Endothelial cell of umbilical vein (primary cell): ENCODE data around the gene NPIPA8. TPM values are rescaled to one million over a fixed set of nuclear protein-coding genes. Genes with fewer than 3 reads are reported as not detected.
"Not testable (repeated sequence)": the region's sequence is repeated elsewhere in the genome, so short reads cannot be mapped to it uniquely, and the experiment has no call there.

Source experiments
- Bru-seq: library from RNA; stranded (reverse); fragments of 400-500 nt; gene quantifications from one replicate; lab custom pipeline; 2021; lab: Mats Ljungman, UMichigan
- BruChase-seq, 2 experiments: library from RNA; stranded (reverse); fragments of 400-500 nt; gene quantifications; one replicate each; lab custom pipeline; 2021; lab: Mats Ljungman, UMichigan
- BruUV-seq: library from RNA; stranded (reverse); fragments of 400-500 nt; replicated peaks from 2 replicates; lab custom pipeline; 2021; lab: Mats Ljungman, UMichigan
- CTCF ChIA-PET: fragments of 300-600, 350-600 bp; sonication (Branson Sonifier 250); formaldehyde crosslinking; loops from one replicate; lab custom pipeline; 2021; ENCODE audit warnings: antibody characterized with exemption, inconsistent platforms; lab: Charles Lee
- POLR2A ChIA-PET: fragments of 300-600, 350-600 bp; sonication (Branson Sonifier 250); formaldehyde crosslinking; loops from one replicate; lab custom pipeline; 2021; ENCODE audit warnings: antibody characterized with exemption, inconsistent platforms; lab: Charles Lee
- DNase-seq: peaks from one replicate; pipeline ENCODE4 v3.0.0-alpha.2; 2011; ENCODE audit warnings: low read depth, low spot score
- FAIRE-seq: peaks from 2 replicates; lab custom pipeline; 2011; peaks lifted over from hg19 to GRCh38; lab: Jason Lieb, UNC
- H2AFZ ChIP-seq: 2 replicates; pipeline ENCODE4 v1.6.0; 2012; ENCODE audit warnings: low read depth, low read length, control low read depth, inconsistent platforms
- H3K27ac ChIP-seq: 2 replicates; pipeline ENCODE4 v1.5.1; 2011; ENCODE audit warnings: low read depth, mild to moderate bottlenecking, control low read depth, low read length, moderate library complexity; ENCODE audit not compliant: insufficient read depth
- H3K27me3 ChIP-seq, 2 experiments: 2 replicates each; pipeline versions ENCODE4 v1.6.0 to v1.6.1; 2011; ENCODE audit warnings: low read length in 2 of 2, mixed read lengths in 1 of 2; ENCODE audit not compliant: control insufficient read depth in 2 of 2, insufficient read depth in 2 of 2
- H3K36me3 ChIP-seq, 2 experiments: 2 replicates in 1 of 2; 3 replicates in 1 of 2; pipeline ENCODE4 v1.5.1; 2011; ENCODE audit warnings: low read length in 2 of 2, mild to moderate bottlenecking in 1 of 2, moderate library complexity in 1 of 2; ENCODE audit not compliant: control insufficient read depth in 2 of 2, insufficient read depth in 2 of 2; ENCODE audit errors: extremely low read depth in 1 of 2
- H3K4me1 ChIP-seq: 3 replicates; pipeline ENCODE4 v1.5.1; 2011; ENCODE audit warnings: mild to moderate bottlenecking, low read length; ENCODE audit not compliant: control insufficient read depth, insufficient read depth; ENCODE audit errors: extremely low read depth
- H3K4me2 ChIP-seq: 2 replicates; pipeline ENCODE4 v1.6.1; 2011; ENCODE audit warnings: low read length, control low read depth, mixed read lengths; ENCODE audit not compliant: insufficient read depth
- H3K4me3 ChIP-seq, 3 experiments: fragments of 200-600 bp in 1 of 3; sonication (generic), shearing (Covaris generic) in 1 of 3; replicated peaks in 1 of 3; 2 replicates each; pipeline ENCODE4 v1.5.1; 2011 to 2016; ENCODE audit warnings: control low read depth in 3 of 3, low read length in 3 of 3, mild to moderate bottlenecking in 2 of 3, inconsistent platforms in 1 of 3, low read depth in 1 of 3, moderate library complexity in 1 of 3; ENCODE audit not compliant: insufficient read depth in 1 of 3
- H3K79me2 ChIP-seq: 2 replicates; pipeline ENCODE4 v1.6.0; 2012; ENCODE audit warnings: low read length, inconsistent platforms; ENCODE audit not compliant: control insufficient read depth, insufficient read depth
- H3K9ac ChIP-seq: replicated peaks from 2 replicates; pipeline ENCODE3; 2011; ENCODE audit warnings: low read length, control low read depth; ENCODE audit not compliant: insufficient read depth; ENCODE audit errors: extremely low read depth
- H3K9me1 ChIP-seq: replicated peaks from 3 replicates; pipeline ENCODE4 v1.6.0; 2011; ENCODE audit warnings: mild to moderate bottlenecking, low read length; ENCODE audit not compliant: control insufficient read depth, insufficient read depth; ENCODE audit errors: extremely low read depth
- H3K9me3 ChIP-seq: replicated peaks from 2 replicates; pipeline ENCODE4 v1.5.1; 2012; ENCODE audit warnings: low read length, inconsistent platforms; ENCODE audit not compliant: control insufficient read depth, insufficient read depth
- H4K20me1 ChIP-seq: replicated peaks from 2 replicates; pipeline ENCODE3; 2011; ENCODE audit warnings: mild to moderate bottlenecking, low read length; ENCODE audit not compliant: control insufficient read depth, insufficient read depth; ENCODE audit errors: extremely low read depth
- dilution Hi-C: fragments of 300-500 bp; cut with MboI; formaldehyde crosslinking; loops from one replicate; pipeline ENCODE4 v1.15.0; 2019; ENCODE audit warnings: low sequenced_read_pairs; ENCODE audit not compliant: extremely low pct_ligation_motif_present
- intact Hi-C: fragments of 100-400 bp; cut with micrococcal nuclease; formaldehyde crosslinking; loops from one replicate; pipeline ENCODE4 v1.10.0; 2022
- long read RNA-seq: library from polyadenylated mRNA; stranded (forward); transcript quantifications from one replicate; pipeline ENCODE4 v2.0.0, GENCODE V29; 2021
- polyA minus RNA-seq, 3 experiments: library from RNA; depleted of rRNA, polyadenylated mRNA; stranded (reverse); fragments of >200 nt; gene quantifications; 1 replicate in 1 of 3; 2 replicates in 2 of 3; pipeline ENCODE4 v1.2.3, GENCODE V29; 2011
- polyA plus RNA-seq, 4 experiments: library from polyadenylated mRNA; depleted of rRNA in 3 of 4; stranded (reverse) in 3 of 4; unstranded in 1 of 4; fragments of >200 nt; gene quantifications; 2 replicates each; pipeline versions ENCODE4 v1.2.1 to v1.2.3, GENCODE V29; 2011 to 2012; ENCODE audit warnings: missing spikeins in 1 of 4
- total RNA-seq: library from RNA; stranded (reverse); gene quantifications from 2 replicates; pipeline ENCODE4 v1.2.3, GENCODE V29; 2021

Gene NPIPA8
- 0.51 and 9.4 TPM in 2 replicates for total RNA-seq
- polyA plus RNA-seq: 17.5 and 18.5 TPM in 2 replicates
- 6.0 and 9.4 TPM in 2 replicates for polyA plus RNA-seq (2011; cell fraction: cytosol; rRNA removed)
- polyA plus RNA-seq (2011; cell fraction: nucleus; rRNA removed): 60.6 and 73.9 TPM in 2 replicates
- 0.33 and 0.35 TPM in 2 replicates for polyA plus RNA-seq (2012)
- polyA minus RNA-seq: 2.0 and 2.5 TPM in 2 replicates
- not detected for polyA minus RNA-seq (2011; cell fraction: cytosol; rRNA and poly(A)+ RNA removed)
- polyA minus RNA-seq (2011; cell fraction: nucleus; rRNA and poly(A)+ RNA removed): 0.67 and 7.5 TPM in 2 replicates
- Bru-seq, nascent RNA: not detected
- not detected for BruChase-seq, experiment 1, labeled RNA remaining after a 6-hour chase
- BruChase-seq, experiment 2, labeled RNA remaining after a 2-hour chase: not detected
- long read RNA-seq, partial matches to known transcripts: 0 of 2 reads
- long read RNA-seq, other reads (novel, unspliced or antisense): 2 of 2 reads

- H3K9me3 ChIP-seq, H3K79me2 ChIP-seq, H3K27me3 ChIP-seq, intact Hi-C loops, H3K4me1 ChIP-seq, H2AFZ ChIP-seq, H3K36me3 ChIP-seq, DNase-seq, BruUV-seq, FAIRE-seq, CTCF ChIA-PET, H3K4me2 ChIP-seq, H4K20me1 ChIP-seq, POLR2A ChIA-PET, H3K4me3 ChIP-seq, dilution Hi-C loops, H3K9me1 ChIP-seq, H3K27ac ChIP-seq, H3K9ac ChIP-seq: not testable (repeated sequence)
Observed at GRCh38 chr16:18336636-18337035, at the start of gene NPIPA8. Gene NPIPA8, minus strand, starts transcription at chr16:18336736. Its CDS starts 4,074 bp downstream, at chr16:18332662.

- POLR2A ChIA-PET, H3K9me1 ChIP-seq, H4K20me1 ChIP-seq, H3K79me2 ChIP-seq, dilution Hi-C loops, H3K9ac ChIP-seq, DNase-seq, H3K4me3 ChIP-seq, H2AFZ ChIP-seq, FAIRE-seq, H3K27ac ChIP-seq, H3K27me3 ChIP-seq, intact Hi-C loops, CTCF ChIA-PET, H3K36me3 ChIP-seq, H3K4me2 ChIP-seq, H3K4me1 ChIP-seq, BruUV-seq, H3K9me3 ChIP-seq: not testable (repeated sequence)
Observed at GRCh38 chr16:18385285-18385684, 48.7 kb upstream of the NPIPA8 start.

- H3K27me3 ChIP-seq, H3K4me1 ChIP-seq, H4K20me1 ChIP-seq, DNase-seq, H3K9me1 ChIP-seq, H3K27ac ChIP-seq, intact Hi-C loops, H3K36me3 ChIP-seq, POLR2A ChIA-PET, CTCF ChIA-PET, H2AFZ ChIP-seq, H3K4me3 ChIP-seq, H3K4me2 ChIP-seq, H3K9me3 ChIP-seq, FAIRE-seq, dilution Hi-C loops, BruUV-seq, H3K9ac ChIP-seq, H3K79me2 ChIP-seq: not testable (repeated sequence)
Observed at GRCh38 chr16:18384869-18385268, 48.3 kb upstream of the NPIPA8 start.

- H3K4me1 ChIP-seq, H3K36me3 ChIP-seq, intact Hi-C loops, H3K9ac ChIP-seq, H3K79me2 ChIP-seq, H3K9me1 ChIP-seq, BruUV-seq, dilution Hi-C loops, H3K4me3 ChIP-seq, H3K27me3 ChIP-seq, CTCF ChIA-PET, H3K27ac ChIP-seq, H4K20me1 ChIP-seq, H3K4me2 ChIP-seq, POLR2A ChIA-PET, H2AFZ ChIP-seq, FAIRE-seq, DNase-seq, H3K9me3 ChIP-seq: not testable (repeated sequence)
Observed at GRCh38 chr16:18384098-18384636, 47.6 kb upstream of the NPIPA8 start.
